GM12878 (cell line): ENCODE data around the gene SLC12A4. TPM values are rescaled to one million over a fixed set of nuclear protein-coding genes. Genes with fewer than 3 reads are reported as not detected.

Experiments used
- CUX1 ChIP-seq: IDR thresholded peaks from 2 replicates; pipeline ENCODE4 v1.6.1; 2012; ENCODE audit warnings: improper control_type of control experiment, low read depth, low read length; ENCODE audit not compliant: insufficient replicate concordance
- EGR1 ChIP-seq, 2 experiments: IDR thresholded peaks; 1 replicate in 1 of 2; 2 replicates in 1 of 2; pipeline ENCODE4 v1.6.1; 2011 to 2012; ENCODE audit warnings: low read depth in 2 of 2, low read length in 2 of 2, borderline replicate concordance in 1 of 2, mild to moderate bottlenecking in 1 of 2, moderate library complexity in 1 of 2
- MXI1 ChIP-seq: fragments of 150-350 bp; IDR thresholded peaks from 2 replicates; pipeline ENCODE4 v1.6.1; 2011; ENCODE audit warnings: low read depth, mild to moderate bottlenecking, inconsistent platforms, low read length, improper control_type of control experiment
- POU2F2 ChIP-seq: IDR thresholded peaks from 3 replicates; pipeline ENCODE4 v1.6.1; 2011; ENCODE audit warnings: low read depth, mild to moderate bottlenecking, low read length, borderline replicate concordance
- RFX5 ChIP-seq: IDR thresholded peaks from 2 replicates; pipeline ENCODE4 v1.6.1; 2011; ENCODE audit warnings: low read depth, low read length, improper control_type of control experiment
- ZBTB33 ChIP-seq: fragments of 450-650 bp; IDR thresholded peaks from 2 replicates; pipeline ENCODE4 v1.6.1; 2017; ENCODE audit warnings: mild to moderate bottlenecking
- polyA plus RNA-seq, 11 experiments: library from polyadenylated mRNA; depleted of rRNA in 4 of 11; unstranded in 6 of 11; stranded (reverse) in 5 of 11; fragments of >200 nt; fragmentation: Nextera tagmentation in 4 of 11; fragmentation: Illumina TruSeq in 1 of 11; extraction: Ambion mirVana in 4 of 11; extraction: Trizol in 1 of 11; gene quantifications; 1 replicate in 1 of 11; 2 replicates in 10 of 11; pipeline versions ENCODE4 v1.2.1 to v1.2.3, GENCODE V29; 2011 to 2016; ENCODE audit warnings: inconsistent platforms in 2 of 11, missing spikeins in 2 of 11, low read depth in 1 of 11
- total RNA-seq, 4 experiments: library from RNA; depleted of rRNA in 3 of 4; stranded (reverse); fragments of >200 nt in 3 of 4; fragmentation: Illumina TruSeq in 1 of 4; extraction: Trizol in 1 of 4; gene quantifications; 2 replicates each; pipeline versions ENCODE4 v1.2.1 to v1.2.3, GENCODE V29; 2013 to 2021

The SLC12A4 gene
- total and polyA plus RNA-seq, 10 of the 15 experiments (the other 5 are each of a cell fraction or from before 2014, with no cell fraction given) = 0.95 to 39.9 (median 14.2) TPM

DNA sequence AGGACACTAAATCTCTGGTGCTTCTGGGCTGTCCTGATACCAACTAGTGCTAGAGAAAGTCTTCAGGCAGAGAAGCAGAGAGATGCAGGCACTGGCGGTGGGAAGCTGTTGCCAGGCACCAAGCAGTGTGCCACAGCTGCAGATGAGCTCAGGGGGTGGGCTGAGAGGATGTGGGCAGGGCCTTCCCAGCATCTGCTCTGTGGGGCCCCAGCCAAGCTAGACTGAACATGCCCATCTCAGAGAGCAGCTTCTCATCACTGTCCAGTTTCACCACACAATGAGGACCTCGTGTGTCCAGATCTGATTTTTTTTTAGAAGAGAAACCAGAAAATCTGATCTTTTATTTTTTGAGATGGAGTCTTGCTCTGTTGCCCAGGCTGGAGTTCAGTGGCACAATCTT, 58.3 kb downstream of the SLC12A4 start (continued):
- no peak for TF ChIP-seq CUX1
- TF ChIP-seq RFX5 = no peak
- no peak for TF ChIP-seq ZBTB33
- TF ChIP-seq POU2F2 = no peak
- no peak for TF ChIP-seq MXI1
- no peak for TF ChIP-seq EGR1 (IDR thresholded peaks at IDR 0.05; ENCODE audit: borderline replicate concordance in 1 of 2, low read depth in 2 of 2, low read length in 2 of 2)
